ENCODE data around the gene ARHGAP6. TPM values are rescaled to one million over a fixed set of nuclear protein-coding genes. Genes with fewer than 3 reads are reported as not detected.

ARHGAP6 gene
- total RNA-seq, 1 donor from 2014 or later = 4.9 TPM

- no peak overlapping the region for H3K4me3 ChIP-seq (ENCODE audit: low read depth, low read length)
- no peak for TF ChIP-seq CTCF (conservative IDR thresholded peaks at IDR 0.05; ENCODE audit: low read depth, low read length)
- no peak for DNase-seq (ENCODE audit: low read depth)
Measured at GRCh38 chrX:11424903-11425674, 240.6 kb downstream of the ARHGAP6 start.

GRCh38 chrX:11423949-11424348, 241.8 kb downstream of the ARHGAP6 start:
- H3K4me3 ChIP-seq (ENCODE audit: low read depth, low read length) = no peak overlapping the region
- DNase-seq (ENCODE audit: low read depth) = no peak
- no peak for TF ChIP-seq CTCF (conservative IDR thresholded peaks at IDR 0.05; ENCODE audit: low read depth, low read length)

GRCh38 chrX:11423362-11423818, 242.3 kb downstream of the ARHGAP6 start:
- H3K4me3 ChIP-seq (ENCODE audit: low read depth, low read length) = no peak overlapping the region
- DNase-seq (ENCODE audit: low read depth) = no peak
- no peak for TF ChIP-seq CTCF (conservative IDR thresholded peaks at IDR 0.05; ENCODE audit: low read depth, low read length)

DNA sequence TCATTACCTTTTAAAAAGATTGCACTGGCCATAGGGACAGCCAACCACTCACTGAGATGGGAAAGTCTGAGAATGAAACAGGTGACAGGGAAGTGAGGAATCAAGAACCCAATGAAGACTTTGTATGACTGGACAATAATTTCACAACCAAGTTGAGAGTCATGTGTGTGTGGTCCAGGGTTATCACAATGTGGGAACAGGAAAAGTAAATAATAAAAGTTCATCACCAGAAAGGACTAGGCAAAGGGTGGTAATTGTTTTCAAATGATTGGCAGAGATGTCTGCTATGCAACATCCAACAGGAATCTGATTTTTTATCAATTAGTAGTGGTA, 243.2 kb downstream of the ARHGAP6 start:
- TF ChIP-seq CTCF (conservative IDR thresholded peaks at IDR 0.05; ENCODE audit: low read depth, low read length) = no peak
- no peak overlapping the region for H3K4me3 ChIP-seq (ENCODE audit: low read depth, low read length)
- no peak for DNase-seq (ENCODE audit: low read depth)

- no peak for DNase-seq (ENCODE audit: low read depth)
- H3K4me3 ChIP-seq (ENCODE audit: low read depth, low read length) = no peak overlapping the region
- TF ChIP-seq CTCF (conservative IDR thresholded peaks at IDR 0.05; ENCODE audit: low read depth, low read length) = no peak
Measured at GRCh38 chrX:11421805-11422524, 243.8 kb downstream of the ARHGAP6 start.

DNA sequence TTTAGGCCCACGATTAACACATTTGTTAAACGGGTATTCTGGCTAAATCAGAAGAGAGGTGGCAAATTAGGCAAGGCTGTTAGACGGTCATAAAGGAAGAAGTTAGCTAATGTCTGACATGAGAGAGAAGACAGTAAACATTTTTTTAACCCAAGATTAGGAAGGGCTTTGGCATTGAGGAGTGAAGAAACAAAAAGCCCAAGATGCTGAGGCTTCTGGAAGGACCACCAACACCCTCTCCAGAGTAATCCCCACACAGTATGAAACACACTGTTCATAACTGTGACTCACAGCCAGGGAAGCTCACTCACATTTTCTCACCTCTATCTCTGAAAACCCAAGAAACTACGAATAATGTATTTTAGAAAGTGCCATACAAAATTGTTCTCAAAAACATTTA, 244.9 kb downstream of the ARHGAP6 start:
- no peak overlapping the region for H3K4me3 ChIP-seq (ENCODE audit: low read depth, low read length)
- DNase-seq (ENCODE audit: low read depth) = no peak
- no peak for TF ChIP-seq CTCF (conservative IDR thresholded peaks at IDR 0.05; ENCODE audit: low read depth, low read length)

Measured in epithelial cell of proximal tubule (primary cell).